Measurements from ENCODE around the gene TDG.

- TF ChIP-seq OSR1 (CRISPR knock-in tag; IDR thresholded peaks at IDR 0.05): no peak
- no peak for TF ChIP-seq RARB (CRISPR knock-in tag; IDR thresholded peaks at IDR 0.05)
- TF ChIP-seq ZNF565 (CRISPR knock-in tag; conservative IDR thresholded peaks at IDR 0.05; ENCODE audit: low read depth): no peak
- TF ChIP-seq, protein P1, sequence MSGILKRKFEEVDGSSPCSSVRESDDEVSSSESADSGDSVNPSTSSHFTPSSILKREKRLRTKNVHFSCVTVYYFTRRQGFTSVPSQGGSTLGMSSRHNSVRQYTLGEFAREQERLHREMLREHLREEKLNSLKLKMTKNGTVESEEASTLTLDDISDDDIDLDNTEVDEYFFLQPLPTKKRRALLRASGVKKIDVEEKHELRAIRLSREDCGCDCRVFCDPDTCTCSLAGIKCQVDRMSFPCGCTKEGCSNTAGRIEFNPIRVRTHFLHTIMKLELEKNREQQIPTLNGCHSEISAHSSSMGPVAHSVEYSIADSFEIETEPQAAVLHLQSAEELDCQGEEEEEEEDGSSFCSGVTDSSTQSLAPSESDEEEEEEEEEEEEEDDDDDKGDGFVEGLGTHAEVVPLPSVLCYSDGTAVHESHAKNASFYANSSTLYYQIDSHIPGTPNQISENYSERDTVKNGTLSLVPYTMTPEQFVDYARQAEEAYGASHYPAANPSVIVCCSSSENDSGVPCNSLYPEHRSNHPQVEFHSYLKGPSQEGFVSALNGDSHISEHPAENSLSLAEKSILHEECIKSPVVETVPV (CRISPR knock-in tag; IDR thresholded peaks at IDR 0.05): no peak
- TF ChIP-seq SNAI2 (CRISPR knock-in tag; IDR thresholded peaks at IDR 0.05): no peak
- no peak for TF ChIP-seq POU6F1 (CRISPR knock-in tag; IDR thresholded peaks at IDR 0.05; ENCODE audit: borderline replicate concordance, low read depth)
- TF ChIP-seq ESRRG (CRISPR knock-in tag; IDR thresholded peaks at IDR 0.05): no peak
- TF ChIP-seq CREB5 (CRISPR knock-in tag; IDR thresholded peaks at IDR 0.05; ENCODE audit: low read depth): no peak
- TF ChIP-seq BACH2 (CRISPR knock-in tag; IDR thresholded peaks at IDR 0.05; ENCODE audit: borderline replicate concordance): no peak
- TF ChIP-seq TSHZ2 (CRISPR knock-in tag; IDR thresholded peaks at IDR 0.05): no peak
- TF ChIP-seq CSDC2 (CRISPR knock-in tag; IDR thresholded peaks at IDR 0.05): no peak
These were observed 16.8 kb upstream of the TDG start for GRCh38 chr12:103948746-103949406.

All from SK-N-SH treated with all-trans-retinoic acid at 6 μM for 48 hours (cell line).